SK-N-SH treated with all-trans-retinoic acid at 6 μM for 48 hours (cell line): ENCODE data around the gene GCHFR.

Experiments
- ATAC-seq: fragments of 200-7000 bp; cut with Tn5 transposase; 3 replicates; pipeline ENCODE4 v1.9.1; 2020; ENCODE audit warnings: mild to moderate bottlenecking, moderate library complexity
- ARNTL ChIP-seq: fragments of 450-650 bp; formaldehyde crosslinking; IDR thresholded peaks from 2 replicates; pipeline ENCODE4 v1.5.0; 2020; ENCODE audit warnings: low read depth, mild to moderate bottlenecking, moderate library complexity, borderline replicate concordance
- BACH2 ChIP-seq: fragments of 250-450 bp; sonication (Bioruptor Pico); IDR thresholded peaks from 2 replicates; pipeline ENCODE4 v1.9.0; 2021; ENCODE audit warnings: mild to moderate bottlenecking, borderline replicate concordance
- CSDC2 ChIP-seq: fragments of 250-450 bp; sonication (Bioruptor Pico); IDR thresholded peaks from 2 replicates; pipeline ENCODE4 v1.5.0; 2020; ENCODE audit warnings: mild to moderate bottlenecking, moderate library complexity
- ESRRG ChIP-seq: fragments of 250-450 bp; sonication (Bioruptor Pico); IDR thresholded peaks from 2 replicates; pipeline ENCODE4 v1.6.1; 2021; ENCODE audit warnings: mild to moderate bottlenecking
- GLIS3 ChIP-seq: fragments of 250-450 bp; sonication (Bioruptor Pico); IDR thresholded peaks from 2 replicates; pipeline ENCODE4 v1.5.0; 2020; ENCODE audit warnings: mild to moderate bottlenecking, moderate library complexity
- OSR1 ChIP-seq: fragments of 250-450 bp; sonication (Bioruptor Pico); IDR thresholded peaks from 2 replicates; pipeline ENCODE4 v1.8.0; 2022; ENCODE audit warnings: moderate library complexity, mild to moderate bottlenecking, inconsistent platforms
- PPARA ChIP-seq: fragments of 250-450 bp; sonication (Bioruptor Pico); IDR thresholded peaks from 2 replicates; pipeline ENCODE4 v1.5.0; 2020; ENCODE audit warnings: mild to moderate bottlenecking, borderline replicate concordance
- RARB ChIP-seq: fragments of 250-450 bp; sonication (Bioruptor Pico); IDR thresholded peaks from 2 replicates; pipeline ENCODE4 v1.8.0; 2021; ENCODE audit warnings: mild to moderate bottlenecking, moderate library complexity
- SNAI2 ChIP-seq: fragments of 250-450 bp; sonication (Bioruptor Pico); IDR thresholded peaks from 2 replicates; pipeline ENCODE4 v1.5.0; 2020; ENCODE audit warnings: mild to moderate bottlenecking, moderate library complexity
- TCF4 ChIP-seq: fragments of 250-450 bp; sonication (Bioruptor Pico); IDR thresholded peaks from 2 replicates; pipeline ENCODE4 v1.8.0; 2021; ENCODE audit warnings: mild to moderate bottlenecking, moderate library complexity, borderline replicate concordance
- TOX ChIP-seq: fragments of 250-450 bp; sonication (Bioruptor Pico); IDR thresholded peaks from 2 replicates; pipeline ENCODE4 v1.8.0; 2021; ENCODE audit warnings: mild to moderate bottlenecking, moderate library complexity, borderline replicate concordance
- ZC3H10 ChIP-seq: fragments of 250-450 bp; sonication (Bioruptor Pico); IDR thresholded peaks from 2 replicates; pipeline ENCODE4 v1.5.1; 2021; ENCODE audit warnings: mild to moderate bottlenecking, moderate library complexity
- ZFP30 ChIP-seq: fragments of 450-650 bp; formaldehyde crosslinking; IDR thresholded peaks from 2 replicates; pipeline ENCODE4 v1.5.0; 2022; ENCODE audit warnings: mild to moderate bottlenecking, moderate library complexity
- ZNF565 ChIP-seq: fragments of 450-650 bp; formaldehyde crosslinking; conservative IDR thresholded peaks from 2 replicates; pipeline ENCODE4 v1.5.0; 2020; ENCODE audit warnings: low read depth, mild to moderate bottlenecking, moderate library complexity
- ZNF70 ChIP-seq: fragments of 450-650 bp; formaldehyde crosslinking; IDR thresholded peaks from 2 replicates; pipeline ENCODE4 v1.5.0; 2020; ENCODE audit warnings: mild to moderate bottlenecking, moderate library complexity
- ZNF8 ChIP-seq: fragments of 450-650 bp; formaldehyde crosslinking; IDR thresholded peaks from 2 replicates; pipeline ENCODE4 v1.5.0; 2020; ENCODE audit warnings: mild to moderate bottlenecking, moderate library complexity
- TF ChIP-seq, protein P1 (sequence below): fragments of 250-450 bp; sonication (Bioruptor Pico); IDR thresholded peaks from 2 replicates; pipeline ENCODE4 v1.5.1; 2020; ENCODE audit warnings: low read depth, mild to moderate bottlenecking, moderate library complexity
- TF ChIP-seq, protein P2 (sequence below): fragments of 250-450 bp; sonication (Bioruptor Pico); IDR thresholded peaks from 2 replicates; pipeline ENCODE4 v1.5.0; 2020; ENCODE audit warnings: mild to moderate bottlenecking, moderate library complexity
- TF ChIP-seq, protein P3 (sequence below): fragments of 250-450 bp; sonication (Bioruptor Pico); IDR thresholded peaks from 2 replicates; pipeline ENCODE4 v1.8.0; 2021; ENCODE audit warnings: low read depth, mild to moderate bottlenecking, moderate library complexity, borderline replicate concordance
- TF ChIP-seq, protein P4 (sequence below): fragments of 250-450 bp; sonication (Bioruptor Pico); IDR thresholded peaks from 2 replicates; pipeline ENCODE4 v1.5.1; 2021; ENCODE audit warnings: mild to moderate bottlenecking, moderate library complexity
- TF ChIP-seq, protein P5 (sequence below): fragments of 250-450 bp; sonication (Bioruptor Pico); IDR thresholded peaks from 2 replicates; pipeline ENCODE4 v1.8.0; 2020; ENCODE audit warnings: mild to moderate bottlenecking, moderate library complexity, borderline replicate concordance

Gene GCHFR

DNA sequence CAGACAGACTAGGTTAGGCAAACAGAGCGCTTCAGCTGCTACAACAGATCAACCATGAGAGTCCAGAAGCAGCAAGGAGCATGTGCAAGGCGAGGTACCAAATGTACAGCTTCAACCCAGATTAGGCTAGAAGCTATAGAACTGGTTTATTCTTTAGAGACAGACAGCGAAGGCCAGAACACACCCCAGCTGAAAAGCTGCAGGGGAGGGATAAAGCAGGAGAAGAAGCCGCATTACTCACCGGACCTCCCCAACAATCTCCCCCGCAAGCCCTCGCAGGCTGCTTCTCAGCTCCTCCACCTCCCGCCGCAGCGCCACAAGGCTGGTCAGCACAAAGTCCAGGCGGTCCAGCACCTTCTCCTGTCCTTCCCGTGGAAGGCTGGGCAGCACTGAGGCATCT is 12.1 kb upstream of the GCHFR start (continued):
- TF ChIP-seq, protein P1, sequence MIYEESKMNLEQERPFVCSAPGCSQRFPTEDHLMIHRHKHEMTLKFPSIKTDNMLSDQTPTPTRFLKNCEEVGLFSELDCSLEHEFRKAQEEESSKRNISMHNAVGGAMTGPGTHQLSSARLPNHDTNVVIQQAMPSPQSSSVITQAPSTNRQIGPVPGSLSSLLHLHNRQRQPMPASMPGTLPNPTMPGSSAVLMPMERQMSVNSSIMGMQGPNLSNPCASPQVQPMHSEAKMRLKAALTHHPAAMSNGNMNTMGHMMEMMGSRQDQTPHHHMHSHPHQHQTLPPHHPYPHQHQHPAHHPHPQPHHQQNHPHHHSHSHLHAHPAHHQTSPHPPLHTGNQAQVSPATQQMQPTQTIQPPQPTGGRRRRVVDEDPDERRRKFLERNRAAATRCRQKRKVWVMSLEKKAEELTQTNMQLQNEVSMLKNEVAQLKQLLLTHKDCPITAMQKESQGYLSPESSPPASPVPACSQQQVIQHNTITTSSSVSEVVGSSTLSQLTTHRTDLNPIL (CRISPR knock-in tag), result no peak
- no peak for TF ChIP-seq TCF4
- TF ChIP-seq ESRRG (CRISPR knock-in tag), result no peak
- no peak for TF ChIP-seq GLIS3 (CRISPR knock-in tag)
- TF ChIP-seq TOX (CRISPR knock-in tag), result no peak
- TF ChIP-seq ZNF565 (CRISPR knock-in tag), result no peak
- TF ChIP-seq, all 23 proteins: peak for 0

DNA sequence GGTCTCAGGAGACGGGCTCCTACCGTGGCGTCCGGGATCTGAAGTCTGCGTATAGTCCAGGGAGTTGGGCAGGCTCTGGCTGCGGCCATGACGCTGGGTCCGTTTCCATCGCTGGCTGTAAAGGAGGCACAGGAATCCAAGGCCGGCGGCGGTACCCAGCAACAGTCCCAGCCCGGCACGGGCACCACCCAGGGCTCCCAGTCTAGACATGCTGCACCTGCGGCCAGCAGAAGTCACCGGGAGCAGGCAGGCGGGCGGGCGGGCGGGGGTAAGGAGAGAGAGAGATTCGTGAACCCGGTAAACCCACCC is 9.3 kb upstream of the GCHFR start:
- TF ChIP-seq ARNTL (CRISPR knock-in tag) (no peak), ZC3H10 (no peak), TCF4 (no peak), BACH2 (no peak), ZNF8 (no peak), PPARA (CRISPR knock-in tag) (no peak), ZNF70 (CRISPR knock-in tag) (no peak), RARB (CRISPR knock-in tag) (no peak), OSR1 (CRISPR knock-in tag) (no peak), CSDC2 (CRISPR knock-in tag) (no peak), ZNF565 (CRISPR knock-in tag) (no peak), SNAI2 (CRISPR knock-in tag) (no peak), GLIS3 (CRISPR knock-in tag) (no peak), TOX (CRISPR knock-in tag) (no peak)
- TF ChIP-seq, protein P2, sequence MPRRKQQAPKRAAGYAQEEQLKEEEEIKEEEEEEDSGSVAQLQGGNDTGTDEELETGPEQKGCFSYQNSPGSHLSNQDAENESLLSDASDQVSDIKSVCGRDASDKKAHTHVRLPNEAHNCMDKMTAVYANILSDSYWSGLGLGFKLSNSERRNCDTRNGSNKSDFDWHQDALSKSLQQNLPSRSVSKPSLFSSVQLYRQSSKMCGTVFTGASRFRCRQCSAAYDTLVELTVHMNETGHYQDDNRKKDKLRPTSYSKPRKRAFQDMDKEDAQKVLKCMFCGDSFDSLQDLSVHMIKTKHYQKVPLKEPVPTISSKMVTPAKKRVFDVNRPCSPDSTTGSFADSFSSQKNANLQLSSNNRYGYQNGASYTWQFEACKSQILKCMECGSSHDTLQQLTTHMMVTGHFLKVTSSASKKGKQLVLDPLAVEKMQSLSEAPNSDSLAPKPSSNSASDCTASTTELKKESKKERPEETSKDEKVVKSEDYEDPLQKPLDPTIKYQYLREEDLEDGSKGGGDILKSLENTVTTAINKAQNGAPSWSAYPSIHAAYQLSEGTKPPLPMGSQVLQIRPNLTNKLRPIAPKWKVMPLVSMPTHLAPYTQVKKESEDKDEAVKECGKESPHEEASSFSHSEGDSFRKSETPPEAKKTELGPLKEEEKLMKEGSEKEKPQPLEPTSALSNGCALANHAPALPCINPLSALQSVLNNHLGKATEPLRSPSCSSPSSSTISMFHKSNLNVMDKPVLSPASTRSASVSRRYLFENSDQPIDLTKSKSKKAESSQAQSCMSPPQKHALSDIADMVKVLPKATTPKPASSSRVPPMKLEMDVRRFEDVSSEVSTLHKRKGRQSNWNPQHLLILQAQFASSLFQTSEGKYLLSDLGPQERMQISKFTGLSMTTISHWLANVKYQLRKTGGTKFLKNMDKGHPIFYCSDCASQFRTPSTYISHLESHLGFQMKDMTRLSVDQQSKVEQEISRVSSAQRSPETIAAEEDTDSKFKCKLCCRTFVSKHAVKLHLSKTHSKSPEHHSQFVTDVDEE (CRISPR knock-in tag), result no peak
- TF ChIP-seq, protein P3, sequence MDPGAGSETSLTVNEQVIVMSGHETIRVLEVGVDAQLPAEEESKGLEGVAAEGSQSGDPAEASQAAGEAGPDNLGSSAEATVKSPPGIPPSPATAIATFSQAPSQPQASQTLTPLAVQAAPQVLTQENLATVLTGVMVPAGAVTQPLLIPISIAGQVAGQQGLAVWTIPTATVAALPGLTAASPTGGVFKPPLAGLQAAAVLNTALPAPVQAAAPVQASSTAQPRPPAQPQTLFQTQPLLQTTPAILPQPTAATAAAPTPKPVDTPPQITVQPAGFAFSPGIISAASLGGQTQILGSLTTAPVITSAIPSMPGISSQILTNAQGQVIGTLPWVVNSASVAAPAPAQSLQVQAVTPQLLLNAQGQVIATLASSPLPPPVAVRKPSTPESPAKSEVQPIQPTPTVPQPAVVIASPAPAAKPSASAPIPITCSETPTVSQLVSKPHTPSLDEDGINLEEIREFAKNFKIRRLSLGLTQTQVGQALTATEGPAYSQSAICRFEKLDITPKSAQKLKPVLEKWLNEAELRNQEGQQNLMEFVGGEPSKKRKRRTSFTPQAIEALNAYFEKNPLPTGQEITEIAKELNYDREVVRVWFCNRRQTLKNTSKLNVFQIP, result no peak
- TF ChIP-seq, protein P4, sequence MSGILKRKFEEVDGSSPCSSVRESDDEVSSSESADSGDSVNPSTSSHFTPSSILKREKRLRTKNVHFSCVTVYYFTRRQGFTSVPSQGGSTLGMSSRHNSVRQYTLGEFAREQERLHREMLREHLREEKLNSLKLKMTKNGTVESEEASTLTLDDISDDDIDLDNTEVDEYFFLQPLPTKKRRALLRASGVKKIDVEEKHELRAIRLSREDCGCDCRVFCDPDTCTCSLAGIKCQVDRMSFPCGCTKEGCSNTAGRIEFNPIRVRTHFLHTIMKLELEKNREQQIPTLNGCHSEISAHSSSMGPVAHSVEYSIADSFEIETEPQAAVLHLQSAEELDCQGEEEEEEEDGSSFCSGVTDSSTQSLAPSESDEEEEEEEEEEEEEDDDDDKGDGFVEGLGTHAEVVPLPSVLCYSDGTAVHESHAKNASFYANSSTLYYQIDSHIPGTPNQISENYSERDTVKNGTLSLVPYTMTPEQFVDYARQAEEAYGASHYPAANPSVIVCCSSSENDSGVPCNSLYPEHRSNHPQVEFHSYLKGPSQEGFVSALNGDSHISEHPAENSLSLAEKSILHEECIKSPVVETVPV, result no peak
- TF ChIP-seq, protein P5, sequence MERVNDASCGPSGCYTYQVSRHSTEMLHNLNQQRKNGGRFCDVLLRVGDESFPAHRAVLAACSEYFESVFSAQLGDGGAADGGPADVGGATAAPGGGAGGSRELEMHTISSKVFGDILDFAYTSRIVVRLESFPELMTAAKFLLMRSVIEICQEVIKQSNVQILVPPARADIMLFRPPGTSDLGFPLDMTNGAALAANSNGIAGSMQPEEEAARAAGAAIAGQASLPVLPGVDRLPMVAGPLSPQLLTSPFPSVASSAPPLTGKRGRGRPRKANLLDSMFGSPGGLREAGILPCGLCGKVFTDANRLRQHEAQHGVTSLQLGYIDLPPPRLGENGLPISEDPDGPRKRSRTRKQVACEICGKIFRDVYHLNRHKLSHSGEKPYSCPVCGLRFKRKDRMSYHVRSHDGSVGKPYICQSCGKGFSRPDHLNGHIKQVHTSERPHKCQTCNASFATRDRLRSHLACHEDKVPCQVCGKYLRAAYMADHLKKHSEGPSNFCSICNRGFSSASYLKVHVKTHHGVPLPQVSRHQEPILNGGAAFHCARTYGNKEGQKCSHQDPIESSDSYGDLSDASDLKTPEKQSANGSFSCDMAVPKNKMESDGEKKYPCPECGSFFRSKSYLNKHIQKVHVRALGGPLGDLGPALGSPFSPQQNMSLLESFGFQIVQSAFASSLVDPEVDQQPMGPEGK (CRISPR knock-in tag), result no peak
- ATAC-seq, result peak; percentile 55

DNA sequence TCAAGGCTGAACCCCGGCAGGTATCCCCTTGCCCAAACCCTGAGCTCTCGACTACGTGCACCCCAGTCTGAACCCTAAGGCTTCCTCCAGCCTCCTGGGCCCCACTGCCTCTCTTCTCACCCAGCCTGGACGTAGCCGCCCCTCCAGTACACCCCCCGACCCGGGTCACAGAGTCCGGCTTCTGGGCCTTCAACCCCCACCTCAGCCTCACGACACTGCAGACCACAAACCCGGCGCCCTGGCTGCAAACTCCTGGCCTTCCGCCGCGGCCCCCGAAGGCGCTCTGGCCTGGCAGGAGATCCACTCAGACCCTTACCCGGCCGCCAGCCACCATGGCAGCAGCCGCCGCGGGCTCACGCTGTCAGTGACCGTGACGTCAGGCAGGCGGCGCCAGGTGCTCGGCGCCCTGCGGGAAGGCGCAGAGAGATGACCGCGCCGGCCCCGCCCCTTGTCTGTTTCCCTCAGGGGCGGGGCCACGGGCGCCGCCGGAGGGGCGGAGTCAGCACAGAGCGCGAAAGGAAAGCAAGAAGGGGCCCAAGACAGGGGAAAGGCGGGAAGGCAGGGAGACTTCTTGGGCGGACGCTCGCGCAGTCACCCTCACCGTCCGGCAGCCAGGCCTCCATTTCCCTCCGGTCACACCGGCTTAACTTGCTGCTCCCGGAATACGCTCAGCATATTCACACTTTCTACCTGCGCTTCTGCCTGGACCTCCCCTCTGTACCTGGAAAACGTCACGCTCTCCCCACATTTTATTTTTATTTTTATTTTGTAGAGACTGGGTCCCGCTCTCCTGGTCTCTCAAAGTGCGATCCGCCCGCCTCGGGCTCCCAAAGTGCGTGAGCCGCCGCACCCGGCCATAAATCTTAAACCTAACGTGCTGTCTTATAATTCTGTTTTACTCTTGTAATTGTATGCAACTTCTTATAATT is 8.7 kb upstream of the GCHFR start, which contains the start of gene RMDN3:
Gene RMDN3, minus strand, starts transcription at position 372 of the 929 bp plus-strand sequence. CDS start 471 bp downstream, outside the sequence.
- TF ChIP-seq, protein P5 (CRISPR knock-in tag), result no peak
- TF ChIP-seq, protein P1 (CRISPR knock-in tag), result no peak
- TF ChIP-seq SNAI2 (CRISPR knock-in tag) (no peak), ZFP30 (no peak), ZC3H10 (no peak)
- ATAC-seq, result peak; percentile 87
